Activated CD8-positive, alpha-beta memory T cell treated with anti-CD3 and anti-CD28 coated beads, Interleukin-2, amount 50 U/mL, for 24 hours (primary cell): Measurements from ENCODE around the gene CADPS.

Experiments used
- DNase-seq: peaks from one replicate; pipeline ENCODE4 v3.0.0-alpha.2; 2020; ENCODE audit errors: extremely low read depth

CADPS gene

GRCh38 chr3:62558549-62559112 lies 316.6 kb downstream of the CADPS start:
- no peak for DNase-seq

- DNase-seq: no peak
These were observed 317.2 kb downstream of the CADPS start for GRCh38 chr3:62557983-62558382.

GRCh38 chr3:62557450-62557849 lies 317.8 kb downstream of the CADPS start:
- no peak for DNase-seq

- DNase-seq: no peak
These were observed 318.9 kb downstream of the CADPS start for GRCh38 chr3:62556121-62556815.

- no peak for DNase-seq
These were observed 320.9 kb downstream of the CADPS start for GRCh38 chr3:62554264-62554799.

GRCh38 chr3:62553811-62554210 lies 321.4 kb downstream of the CADPS start:
- DNase-seq: no peak

- no peak for DNase-seq
These were observed 323.7 kb downstream of the CADPS start for GRCh38 chr3:62551556-62551955.

- no peak for DNase-seq
These were observed 324.8 kb downstream of the CADPS start for GRCh38 chr3:62550439-62550838.

GRCh38 chr3:62548528-62549205 lies 326.5 kb downstream of the CADPS start:
- DNase-seq: no peak

GRCh38 chr3:62546266-62546665 lies 328.9 kb downstream of the CADPS start:
- no peak for DNase-seq

GRCh38 chr3:62542185-62542584 lies 333.0 kb downstream of the CADPS start:
- no peak for DNase-seq

GRCh38 chr3:62539762-62540161 lies 335.5 kb downstream of the CADPS start:
- DNase-seq: no peak

GRCh38 chr3:62538691-62539356 lies 336.4 kb downstream of the CADPS start:
- DNase-seq: no peak

GRCh38 chr3:62534326-62534725 lies 340.9 kb downstream of the CADPS start:
- no peak for DNase-seq

GRCh38 chr3:62532796-62533195 lies 342.4 kb downstream of the CADPS start:
- no peak for DNase-seq

- no peak for DNase-seq
These were observed 343.2 kb downstream of the CADPS start for GRCh38 chr3:62531981-62532380.

GRCh38 chr3:62531493-62531892 lies 343.7 kb downstream of the CADPS start:
- no peak for DNase-seq

GRCh38 chr3:62529230-62529629 lies 346.0 kb downstream of the CADPS start:
- DNase-seq: no peak

- no peak for DNase-seq
These were observed 347.7 kb downstream of the CADPS start for GRCh38 chr3:62527474-62527873.

GRCh38 chr3:62525281-62525680 lies 349.9 kb downstream of the CADPS start:
- DNase-seq: no peak

GRCh38 chr3:62523672-62524071 lies 351.5 kb downstream of the CADPS start:
- no peak for DNase-seq

GRCh38 chr3:62521464-62522105 lies 353.6 kb downstream of the CADPS start:
- no peak for DNase-seq
